ENCODE measurements around the gene TRIAP1. TPM values are rescaled to one million over a fixed set of nuclear protein-coding genes. Genes with fewer than 3 reads are reported as not detected.
A peak's percentile ranks its signal among the peaks of the same experiment; 100 is the strongest.
"Not testable (repeated sequence)": the region's sequence is repeated elsewhere in the genome, so short reads cannot be mapped to it uniquely, and the experiment has no call there.

TRIAP1 gene
- polyA plus RNA-seq, 3 donors, result 35.0 to 47.6 (median 42.7) TPM

DNA sequence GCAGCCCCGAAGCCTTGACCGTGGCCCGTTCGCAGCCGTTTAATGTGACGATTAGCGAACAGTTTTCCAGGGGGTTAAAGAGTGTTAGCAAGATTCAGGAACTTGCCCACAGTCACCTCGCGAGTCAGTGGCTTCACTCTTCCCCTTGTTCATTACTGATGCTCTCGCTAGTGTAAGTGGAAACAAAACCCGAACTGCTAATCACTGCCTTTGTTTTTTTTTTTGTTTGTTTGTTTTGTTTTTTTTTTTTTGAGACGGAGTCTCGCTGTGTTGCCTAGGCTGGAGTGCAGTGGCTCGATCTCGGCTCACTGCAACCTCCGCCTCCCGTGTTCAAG is 627 bp upstream of the TRIAP1 start:
- not testable (repeated sequence) for DNase-seq (ENCODE audit: extremely low read depth in 1 of 11, low read depth in 9 of 11, low spot score in 4 of 11)

DNA sequence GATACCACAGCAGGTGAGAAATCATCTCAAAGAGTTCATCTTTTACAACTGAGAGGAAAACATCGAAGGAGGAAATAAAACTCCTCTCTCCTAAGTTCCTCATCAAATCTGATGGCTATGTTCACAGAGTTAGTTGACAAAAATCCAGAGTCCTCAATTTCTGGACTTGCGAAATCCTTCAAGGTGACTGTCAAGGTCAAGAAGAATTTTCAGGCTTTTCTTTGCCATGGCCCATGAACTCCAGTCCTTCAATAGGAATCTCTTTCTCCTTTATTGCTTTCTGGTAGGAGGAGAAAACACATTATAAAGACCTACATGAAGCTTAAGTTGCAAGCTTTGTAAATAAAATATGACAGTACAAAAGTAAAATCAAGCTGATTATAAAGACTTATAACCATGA is 1.5 kb downstream of the TRIAP1 start:
- DNase-seq (ENCODE audit: extremely low read depth in 1 of 11, low read depth in 9 of 11, low spot score in 4 of 11), result no peak

DNA sequence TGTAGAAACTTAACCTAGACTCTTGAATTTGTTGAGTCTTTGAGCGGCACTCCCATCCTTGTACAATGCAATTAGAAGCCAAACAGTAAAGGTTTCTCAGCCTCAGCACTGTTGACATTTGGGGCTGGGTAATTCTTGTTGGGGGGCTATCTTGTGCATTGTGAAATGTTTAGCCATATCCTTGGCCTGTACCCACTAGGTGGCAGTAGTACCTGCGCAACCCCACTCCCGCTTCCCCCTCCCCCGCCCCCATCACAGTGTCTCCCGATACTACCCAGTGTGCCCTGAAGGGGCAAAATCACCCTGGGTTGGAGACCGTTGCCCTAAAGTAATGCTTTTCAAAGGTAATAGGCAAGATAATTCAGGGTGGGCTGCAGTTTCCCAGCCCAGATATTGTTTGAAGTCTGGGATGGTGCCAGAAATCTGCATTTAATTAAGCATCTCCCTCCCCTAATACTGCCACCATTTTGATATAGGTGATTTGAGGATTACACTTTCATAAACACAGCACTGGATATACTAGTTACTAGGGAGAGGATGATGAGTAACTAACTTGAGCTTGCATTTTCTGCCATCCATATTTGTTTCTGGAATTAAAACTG is 6.4 kb downstream of the TRIAP1 start:
- DNase-seq (ENCODE audit: extremely low read depth in 1 of 11, low read depth in 9 of 11, low spot score in 4 of 11), result peak in 10 of 11 donors; percentile 26 to 54 (median 38)

DNA sequence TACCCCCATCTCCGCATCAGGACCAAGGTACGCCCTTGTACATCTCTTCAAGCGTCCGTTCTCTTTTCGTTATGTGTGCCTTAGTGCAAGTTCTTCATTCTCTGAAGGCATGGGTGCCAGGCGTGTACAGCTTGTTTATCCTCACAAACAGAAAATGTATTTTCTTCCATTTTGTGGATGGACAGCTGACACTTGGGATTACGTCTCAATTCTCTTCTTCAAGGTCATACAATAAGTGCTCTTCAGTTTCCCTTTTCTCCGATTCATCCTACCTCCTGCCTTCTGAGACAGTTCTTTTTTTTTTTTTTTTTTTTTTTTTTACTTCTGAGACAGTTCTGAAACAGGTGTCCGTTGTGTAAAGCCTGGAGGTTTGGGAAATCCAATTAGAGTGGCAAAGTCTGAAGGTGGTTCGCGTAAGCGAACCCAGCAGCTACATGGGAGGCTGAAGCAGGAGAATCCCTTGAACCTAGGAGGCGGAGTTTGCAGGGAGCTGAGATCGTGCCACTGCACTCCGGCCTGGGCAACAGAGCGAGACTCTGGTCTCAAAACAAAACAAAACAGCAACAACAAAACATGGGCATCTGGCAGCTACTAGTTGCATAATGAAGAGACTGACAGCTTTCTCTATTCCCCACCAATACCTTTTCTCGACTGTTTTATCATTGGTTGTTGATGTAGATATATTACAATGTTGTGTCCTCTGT is 7.5 kb downstream of the TRIAP1 start:
- DNase-seq (ENCODE audit: extremely low read depth in 1 of 11, low read depth in 9 of 11, low spot score in 4 of 11), result no peak

DNA sequence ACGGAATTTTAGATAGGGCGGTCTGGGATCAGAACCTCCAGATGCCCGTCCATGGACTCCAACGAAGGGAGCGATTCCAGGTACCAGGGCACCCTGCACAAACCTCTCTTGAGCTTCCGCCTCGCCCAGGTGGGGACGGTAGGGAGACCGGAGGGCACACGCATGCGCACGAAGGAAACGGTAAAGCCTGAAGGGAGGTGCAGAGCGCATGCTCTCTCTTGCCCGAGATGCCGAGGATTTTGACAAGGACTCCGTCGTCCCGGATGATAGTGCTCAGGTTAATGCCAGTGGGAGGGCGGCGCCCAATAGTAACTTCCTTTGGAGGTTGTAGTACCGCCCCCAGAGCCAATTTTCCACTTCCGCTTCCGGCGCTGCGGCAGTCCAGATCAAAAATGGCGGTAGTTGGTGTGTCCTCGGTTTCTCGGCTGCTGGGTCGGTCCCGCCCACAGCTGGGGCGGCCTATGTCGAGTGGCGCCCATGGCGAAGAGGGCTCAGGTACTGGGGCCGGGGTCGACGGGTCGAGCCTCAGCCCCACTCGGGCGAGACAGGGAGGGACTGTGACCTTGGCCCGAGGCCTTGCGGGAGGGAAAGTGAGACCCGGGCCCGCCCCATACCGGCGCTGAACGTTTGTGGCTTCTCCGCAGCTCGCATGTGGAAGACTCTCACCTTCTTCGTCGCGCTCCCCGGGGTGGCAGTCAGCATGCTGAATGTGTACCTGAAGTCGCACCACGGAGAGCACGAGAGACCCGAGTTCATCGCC is 8.3 kb downstream of the TRIAP1 start, which contains the start of gene COX6A1:
COX6A1 (plus strand) TSS at position 379 of the 760 bp plus-strand sequence; CDS start at position 393, 14 bp downstream.
- DNase-seq (ENCODE audit: extremely low read depth in 1 of 11, low read depth in 9 of 11, low spot score in 4 of 11), result peak; percentile 84 to 97 (median 91)

DNA sequence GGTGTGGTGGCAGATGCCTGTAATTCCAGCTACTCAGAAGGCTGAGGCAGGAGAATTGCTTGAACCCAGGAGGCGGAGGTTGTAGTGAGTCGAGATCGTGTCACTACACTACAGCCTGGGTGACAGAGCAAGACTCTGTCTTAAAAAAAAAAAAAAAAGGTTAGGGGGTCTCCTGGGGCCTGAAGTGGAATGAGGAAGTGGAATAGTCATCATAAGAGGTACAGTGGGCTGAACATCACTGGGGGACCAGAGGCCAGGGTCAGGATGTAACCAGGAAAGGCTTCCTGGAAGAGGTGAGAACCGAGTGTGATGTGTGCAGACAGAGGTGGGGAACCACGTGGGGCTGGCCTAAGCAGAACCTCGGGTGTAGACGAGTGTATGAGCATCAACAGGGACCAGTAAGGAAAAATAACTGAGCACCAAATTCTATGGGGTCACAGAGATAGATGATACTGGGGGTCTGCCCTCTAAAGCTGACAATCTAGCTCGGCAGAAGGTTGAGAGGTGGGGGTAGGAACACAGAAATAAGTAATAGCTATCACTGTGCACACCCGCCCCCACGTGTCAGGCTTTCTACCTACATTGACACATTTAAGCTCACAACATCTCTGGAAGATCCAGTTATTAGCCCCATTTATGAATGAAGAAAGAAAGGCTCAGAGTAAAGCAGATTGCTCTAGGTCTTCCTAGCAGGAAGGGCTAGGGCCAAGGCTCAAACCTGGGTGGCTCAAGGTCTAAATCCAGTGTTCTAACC is 13.2 kb downstream of the TRIAP1 start:
- DNase-seq (ENCODE audit: extremely low read depth in 1 of 11, low read depth in 9 of 11, low spot score in 4 of 11), result no peak

DNA sequence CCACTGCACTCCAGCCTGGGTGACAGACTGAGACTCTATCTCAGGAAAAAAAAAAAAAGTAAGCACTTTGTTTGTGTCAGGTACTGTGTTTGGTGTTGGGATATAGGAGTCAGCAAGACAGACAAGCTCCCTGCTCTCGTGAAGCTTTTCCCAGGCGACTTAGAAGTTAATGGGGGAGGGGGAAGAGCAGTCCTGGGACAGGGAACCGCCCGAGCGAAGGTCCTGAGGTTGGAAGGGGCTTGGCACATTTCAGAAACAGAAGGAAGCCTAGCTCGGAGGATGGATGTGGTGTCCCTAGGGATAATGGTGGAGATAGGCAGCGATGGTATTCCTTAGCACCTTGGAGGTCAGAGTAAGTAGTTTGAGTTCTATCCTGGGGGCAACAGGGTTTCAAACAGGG is 16.8 kb downstream of the TRIAP1 start:
- no peak for DNase-seq (ENCODE audit: extremely low read depth in 1 of 11, low read depth in 9 of 11, low spot score in 4 of 11)

DNA sequence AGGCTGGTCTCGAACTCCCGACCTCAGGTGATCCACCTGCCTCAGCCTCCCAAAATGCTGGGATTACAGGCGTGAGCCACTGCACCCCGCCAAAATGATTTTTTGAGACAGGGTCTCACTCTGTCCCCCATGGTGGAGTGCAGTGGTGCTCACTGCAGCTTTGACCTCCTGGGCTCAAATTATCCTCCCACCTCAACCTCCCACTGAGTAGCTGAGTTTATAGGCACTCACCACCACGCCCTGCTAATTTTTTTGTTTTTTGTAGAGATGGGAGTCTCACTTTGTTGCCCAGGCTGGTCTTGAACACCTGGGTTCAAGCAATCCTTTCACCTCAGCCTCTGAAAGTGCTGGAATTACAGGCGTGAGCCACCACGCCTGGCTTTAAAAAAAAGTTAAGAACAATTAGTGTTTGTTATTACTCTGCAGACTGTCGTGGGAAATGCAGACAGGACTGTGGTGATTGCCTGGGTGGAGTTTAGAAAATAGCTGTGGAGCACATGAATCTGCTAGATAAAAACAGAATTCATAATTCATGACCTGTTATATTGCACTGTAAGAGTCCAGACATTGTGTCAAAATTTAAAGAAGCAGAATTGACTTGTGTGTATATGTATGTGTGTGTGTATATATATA is 17.5 kb downstream of the TRIAP1 start:
- DNase-seq (ENCODE audit: extremely low read depth in 1 of 11, low read depth in 9 of 11, low spot score in 4 of 11), result no peak

DNA sequence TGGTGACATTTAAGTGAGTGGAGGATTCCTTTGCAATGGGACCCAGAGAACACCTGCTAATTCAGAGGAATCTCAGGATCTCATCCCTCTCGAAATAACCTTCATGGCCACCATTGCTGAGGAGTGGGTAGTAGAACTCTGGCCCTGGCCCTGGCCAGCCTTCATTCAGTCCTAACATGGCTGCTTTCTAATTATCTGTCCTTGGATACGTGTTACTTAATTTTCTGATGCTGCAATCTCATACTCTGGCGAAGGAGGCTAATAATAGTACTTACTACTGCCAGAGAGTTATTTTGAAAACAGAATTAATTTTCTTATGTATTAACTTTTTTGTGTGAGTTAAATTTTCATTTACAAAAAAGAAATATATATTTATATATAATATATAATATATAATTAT is 20.4 kb downstream of the TRIAP1 start:
- no peak for DNase-seq (ENCODE audit: extremely low read depth in 1 of 11, low read depth in 9 of 11, low spot score in 4 of 11)

DNA sequence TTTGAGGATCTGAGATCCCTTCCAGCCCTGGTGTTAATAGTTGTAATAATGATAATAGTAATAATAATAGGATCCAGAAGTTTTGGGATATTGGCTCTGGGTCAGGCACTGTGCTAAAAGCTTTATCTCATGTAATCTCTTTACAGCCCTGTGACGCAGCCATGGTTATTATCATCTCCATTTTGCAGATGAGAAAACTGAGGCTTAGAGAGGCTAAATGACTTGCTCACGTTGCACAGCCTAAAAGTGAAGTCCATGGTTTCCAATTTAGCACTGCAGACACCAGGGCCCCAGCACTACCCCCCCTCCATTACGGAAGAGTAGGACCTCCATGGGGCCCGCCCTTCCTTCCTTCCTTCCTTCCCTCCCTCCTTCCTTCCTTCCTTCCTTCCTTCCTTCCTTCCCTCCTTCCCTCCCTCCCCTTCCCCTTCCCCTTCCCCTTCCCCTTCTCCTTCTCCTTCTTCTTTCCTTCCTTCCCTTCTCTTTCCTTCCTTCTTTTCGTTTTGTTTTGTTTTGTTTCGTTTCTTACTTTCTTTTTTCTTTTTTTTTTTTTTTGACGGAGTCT is 23.2 kb downstream of the TRIAP1 start:
- DNase-seq (ENCODE audit: extremely low read depth in 1 of 11, low read depth in 9 of 11, low spot score in 4 of 11), result no peak

DNA sequence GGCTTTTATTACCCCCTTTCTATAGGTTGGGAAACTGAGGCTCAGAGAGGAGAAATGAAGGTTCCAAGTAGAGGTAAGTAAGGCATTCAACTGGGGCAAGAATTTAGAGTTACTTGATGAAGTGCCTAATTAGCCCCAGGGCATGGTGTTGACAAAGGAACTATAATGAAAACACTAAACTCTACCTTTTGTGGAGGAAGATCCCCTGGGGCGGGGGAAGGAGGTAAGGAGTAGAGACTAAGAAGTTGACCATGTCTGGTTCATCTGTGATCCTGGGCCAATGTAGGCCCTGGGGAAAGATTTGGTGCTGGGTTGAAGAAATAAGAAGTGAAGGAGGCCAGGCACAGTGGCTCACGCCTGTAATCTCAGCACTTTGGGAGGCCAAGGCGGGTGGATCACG is 24.5 kb downstream of the TRIAP1 start:
- no peak for DNase-seq (ENCODE audit: extremely low read depth in 1 of 11, low read depth in 9 of 11, low spot score in 4 of 11)

DNA sequence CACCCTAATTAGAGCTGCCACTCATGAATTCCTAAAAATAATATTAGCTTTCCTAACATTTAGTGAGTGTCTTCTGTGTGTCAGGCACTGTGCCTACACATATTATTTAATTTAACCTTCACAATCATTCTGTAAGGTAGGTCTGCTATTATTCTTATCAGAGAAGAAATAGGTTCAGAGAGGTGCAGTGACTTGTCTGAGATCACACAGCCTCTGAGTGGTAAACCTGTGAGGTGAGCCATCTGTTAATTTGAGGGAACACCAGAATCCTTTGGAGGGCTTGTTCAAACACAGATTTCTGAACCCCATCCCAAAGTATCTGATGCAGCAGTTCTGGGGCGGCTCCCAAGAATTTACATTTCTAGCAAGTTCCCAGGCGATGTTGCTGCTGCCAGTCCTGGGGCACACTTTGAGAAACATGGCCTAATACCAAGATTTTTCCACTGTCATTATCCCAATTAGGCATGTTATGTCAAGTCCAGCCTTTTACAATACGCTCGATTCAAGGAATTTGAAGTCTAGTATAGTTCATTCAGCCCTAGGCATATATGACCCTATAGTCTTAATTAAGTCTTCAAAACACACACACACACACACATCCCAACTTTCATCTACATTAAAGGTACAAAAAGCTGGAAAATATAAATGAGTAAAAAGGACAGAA is 28.1 kb downstream of the TRIAP1 start:
- DNase-seq (ENCODE audit: extremely low read depth in 1 of 11, low read depth in 9 of 11, low spot score in 4 of 11), result no peak

DNA sequence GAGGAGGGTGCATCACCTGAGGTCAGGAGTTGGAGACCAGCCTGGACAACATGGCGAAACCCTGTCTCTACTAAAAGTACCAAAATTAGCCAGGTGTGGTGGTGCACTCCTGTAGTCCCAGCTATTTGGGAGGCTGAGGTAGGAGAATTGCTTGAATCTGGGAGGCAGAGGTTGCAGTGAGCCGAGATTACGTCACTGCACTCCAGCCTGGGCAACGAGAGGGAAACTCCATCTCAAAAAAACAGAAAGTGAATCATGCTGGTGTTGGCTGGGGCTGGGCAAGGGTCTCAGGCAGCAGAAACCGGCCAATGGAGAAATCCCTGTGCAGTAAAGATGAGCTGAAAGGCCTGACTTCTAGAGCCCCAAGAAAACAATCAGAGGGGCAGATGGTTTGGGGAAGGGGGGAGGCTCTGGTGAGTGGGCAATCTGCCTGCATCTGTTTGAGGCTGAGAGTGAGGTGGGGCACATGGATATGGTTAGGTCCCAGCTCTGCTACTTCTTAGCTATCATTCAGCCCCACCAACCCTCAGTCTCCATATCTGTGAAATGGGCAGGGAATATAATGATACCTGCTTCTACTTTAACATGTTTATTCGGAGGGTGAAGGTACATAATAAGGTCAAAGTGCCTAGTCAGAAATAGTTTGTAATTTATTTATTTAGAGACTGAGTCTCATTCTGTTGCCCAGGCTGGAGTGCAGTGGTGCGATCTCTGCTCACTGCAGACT is 29.5 kb downstream of the TRIAP1 start:
- no peak for DNase-seq (ENCODE audit: extremely low read depth in 1 of 11, low read depth in 9 of 11, low spot score in 4 of 11)

DNA sequence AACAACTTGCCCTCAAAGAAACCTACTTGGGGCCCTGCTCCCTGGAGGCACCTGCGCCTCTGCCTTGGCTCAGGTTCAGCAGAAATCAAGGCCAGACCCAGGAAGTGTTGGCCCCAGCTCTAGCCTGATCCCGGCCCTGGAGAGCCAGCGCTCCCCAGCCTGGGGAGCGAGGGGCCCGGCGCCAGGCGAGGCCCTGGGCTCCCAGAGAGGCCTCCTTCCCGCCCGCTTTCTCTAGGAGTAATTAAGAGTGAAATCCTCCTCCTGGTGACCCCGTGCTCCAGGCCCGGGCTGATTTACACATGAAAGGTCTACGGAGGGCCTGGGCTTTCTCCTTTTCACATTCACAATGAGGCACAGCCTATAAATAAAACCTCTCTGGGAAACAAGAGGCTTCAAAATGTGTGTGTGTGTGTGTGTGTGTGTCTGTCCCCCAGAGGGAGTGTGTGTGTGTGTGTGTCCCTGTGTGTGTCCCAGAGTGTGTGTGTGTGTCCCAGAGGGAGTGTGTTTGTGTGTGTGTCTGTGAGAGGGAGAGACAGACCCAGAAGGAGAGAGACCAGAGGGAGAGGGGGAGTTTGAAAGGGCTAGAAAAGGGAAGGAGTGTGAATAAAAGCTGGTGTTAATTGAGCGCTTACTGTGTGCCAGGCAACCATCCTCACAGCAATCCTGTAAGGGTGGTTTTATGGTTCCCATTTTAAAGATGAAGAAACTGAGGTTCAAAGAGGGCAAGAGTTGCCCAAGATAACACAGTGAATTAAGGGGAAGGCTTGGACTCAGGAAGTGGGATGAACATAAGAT is 32.1 kb downstream of the TRIAP1 start:
- peak in 9 of 11 donors; percentile 59 to 90 (median 75) for DNase-seq (ENCODE audit: extremely low read depth in 1 of 11, low read depth in 9 of 11, low spot score in 4 of 11)

DNA sequence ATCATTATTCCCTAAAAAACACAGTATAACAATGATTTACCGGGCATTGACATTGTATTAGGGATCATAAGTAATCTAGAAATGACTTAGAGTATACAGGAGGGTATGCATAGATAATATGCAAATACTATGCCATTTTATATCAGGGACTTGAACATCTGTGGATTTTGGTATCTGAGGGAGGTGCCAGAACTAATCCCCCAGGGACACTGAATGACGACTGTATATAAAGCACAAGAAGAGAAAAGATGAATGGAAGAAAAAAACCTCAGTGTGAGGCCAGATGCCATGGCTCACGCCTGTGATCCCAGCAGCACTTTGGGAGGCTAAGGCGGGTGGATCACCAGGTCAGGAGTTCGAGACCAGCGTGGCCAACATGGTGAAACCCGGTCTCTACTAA is 33.8 kb downstream of the TRIAP1 start:
- DNase-seq (ENCODE audit: extremely low read depth in 1 of 11, low read depth in 9 of 11, low spot score in 4 of 11), result no peak

DNA sequence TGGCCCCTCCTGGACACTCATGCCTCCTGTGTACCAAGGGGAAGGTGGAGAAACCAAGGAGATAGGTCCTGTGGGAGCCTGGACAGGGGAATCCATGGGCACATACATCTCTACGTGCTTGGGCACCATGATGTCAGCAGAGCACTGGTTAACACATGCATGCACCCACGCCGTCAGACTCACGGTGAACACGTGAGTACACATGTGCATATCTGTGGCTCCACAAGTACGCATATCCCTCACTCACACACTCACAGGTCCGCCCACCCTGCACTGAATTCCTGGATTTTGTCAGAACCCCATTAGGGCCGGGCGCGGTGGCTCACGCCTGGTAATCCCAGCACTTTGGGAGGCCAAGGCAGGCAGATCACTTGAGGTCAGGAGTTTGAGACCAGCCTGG is 37.4 kb downstream of the TRIAP1 start:
- no peak for DNase-seq (ENCODE audit: extremely low read depth in 1 of 11, low read depth in 9 of 11, low spot score in 4 of 11)

DNA sequence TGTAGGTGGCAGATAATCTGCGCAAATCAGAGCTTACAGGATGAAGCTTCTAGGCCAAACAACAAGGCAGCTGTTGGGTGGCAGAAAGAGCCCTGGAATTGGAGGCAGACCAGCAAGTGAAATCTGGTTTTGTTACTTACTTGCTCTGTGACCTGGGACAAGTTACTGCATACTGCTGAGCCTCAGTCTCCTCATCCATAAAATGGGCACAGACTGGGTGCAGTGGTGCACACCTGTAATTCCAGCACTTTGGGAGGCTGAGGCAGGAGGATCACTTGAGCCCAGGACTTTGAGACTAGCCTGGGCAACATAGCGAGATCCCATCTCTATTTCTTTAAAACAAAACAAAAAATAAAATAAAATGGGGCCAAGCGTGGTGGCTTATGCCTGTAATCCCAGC is 39.6 kb downstream of the TRIAP1 start:
- DNase-seq (ENCODE audit: extremely low read depth in 1 of 11, low read depth in 9 of 11, low spot score in 4 of 11), result no peak
